GM12878 (cell line): Measurements from ENCODE around the gene PADI4. TPM values are rescaled to one million over a fixed set of nuclear protein-coding genes. Genes with fewer than 3 reads are reported as not detected.

Experiments used
- ATAC-seq: fragments of 200-7000 bp; cut with Tn5 transposase; 3 replicates; pipeline ENCODE4 v1.9.1; 2020; ENCODE audit warnings: mild to moderate bottlenecking, moderate library complexity
- BruUV-seq: library from RNA; stranded (reverse); fragments of 400-500 nt; replicated peaks from 2 replicates; lab custom pipeline; 2021; lab: Mats Ljungman, UMichigan
- CTCF ChIA-PET: fragments of 300-600 bp; sonication (Branson Sonifier 250); formaldehyde crosslinking; extraction: SDS; loops from one replicate; lab custom pipeline; 2021; ENCODE audit warnings: inconsistent platforms; lab: Yijun Ruan, JAX
- POLR2A ChIA-PET: fragments of 350-600 bp; formaldehyde crosslinking; extraction: SDS; loops from one replicate; lab custom pipeline; 2021; ENCODE audit warnings: inconsistent platforms; lab: Charles Lee
- RAD21 ChIA-PET: fragments of 300-600 bp; sonication (Branson Sonifier 250); formaldehyde crosslinking; loops from one replicate; lab custom pipeline; 2023; ENCODE audit warnings: antibody characterized with exemption; ENCODE audit not compliant: unreplicated experiment; lab: Charles Lee
- SMC1A ChIA-PET: fragments of 300-600 bp; sonication (Branson Sonifier 250); formaldehyde crosslinking; loops from one replicate; lab custom pipeline; 2023; ENCODE audit not compliant: unreplicated experiment, uncharacterized antibody; lab: Charles Lee
- DNase-seq: peaks from one replicate; pipeline ENCODE4 v3.0.0-alpha.2; 2011; ENCODE audit warnings: low read depth, low spot score
- FAIRE-seq: peaks from 3 replicates; lab custom pipeline; 2011; peaks lifted over from hg19 to GRCh38; lab: Jason Lieb, UNC
- H2AFZ ChIP-seq: 2 replicates; pipeline ENCODE4 v1.6.0; 2011; ENCODE audit warnings: low read depth, low read length, control low read depth; ENCODE audit not compliant: control insufficient read depth
- H3K27ac ChIP-seq: 2 replicates; pipeline ENCODE4 v1.5.1; 2011; ENCODE audit warnings: control low read depth; ENCODE audit not compliant: control insufficient read depth, insufficient read depth
- H3K27me3 ChIP-seq, 2 experiments: replicated peaks in 1 of 2; 2 replicates each; pipeline versions ENCODE4 v1.6.0 to v1.6.1; 2011; ENCODE audit warnings: low read length in 1 of 2; ENCODE audit not compliant: control insufficient read depth in 2 of 2, insufficient read depth in 2 of 2
- H3K36me3 ChIP-seq, 2 experiments: 2 replicates each; pipeline ENCODE4 v1.5.1; 2011; ENCODE audit warnings: low read length in 1 of 2; ENCODE audit not compliant: control insufficient read depth in 2 of 2, insufficient read depth in 2 of 2
- H3K4me1 ChIP-seq: 2 replicates; pipeline ENCODE4 v1.6.1; 2011; ENCODE audit warnings: mild to moderate bottlenecking, low read length, moderate library complexity, mixed read lengths; ENCODE audit not compliant: control insufficient read depth, insufficient read depth
- H3K4me2 ChIP-seq: 2 replicates; pipeline ENCODE4 v1.6.0; 2011; ENCODE audit warnings: control low read depth; ENCODE audit not compliant: control insufficient read depth, insufficient read depth
- H3K4me3 ChIP-seq: fragments of 200-600 bp; sonication (generic); 2 replicates; pipeline ENCODE4 v1.5.1; 2016
- H3K79me2 ChIP-seq: 2 replicates; pipeline ENCODE4 v1.6.0; 2011; ENCODE audit warnings: low read length; ENCODE audit not compliant: control insufficient read depth, insufficient read depth
- H3K9ac ChIP-seq: 2 replicates; pipeline ENCODE4 v1.8.0; 2011; ENCODE audit warnings: low read length, control low read depth, mixed read lengths; ENCODE audit not compliant: control insufficient read depth, insufficient read depth
- H3K9me3 ChIP-seq: replicated peaks from 3 replicates; pipeline ENCODE4 v1.5.1; 2011; ENCODE audit warnings: mild to moderate bottlenecking, low read length; ENCODE audit not compliant: control insufficient read depth, insufficient read depth
- H4K20me1 ChIP-seq: 2 replicates; pipeline ENCODE4 v1.6.0; 2011; ENCODE audit not compliant: control insufficient read depth, insufficient read depth
- HDAC6 ChIP-seq: fragments of 200-600 bp; sonication (generic); IDR thresholded peaks from one replicate; pipeline ENCODE4 v1.8.0; 2017; ENCODE audit warnings: antibody characterized with exemption; ENCODE audit not compliant: unreplicated experiment
- MTA3 ChIP-seq: IDR thresholded peaks from 2 replicates; pipeline ENCODE4 v1.6.1; 2012; ENCODE audit warnings: low read length, inconsistent platforms, borderline replicate concordance
- PAX5 ChIP-seq: IDR thresholded peaks from 2 replicates; pipeline ENCODE4 v1.6.1; 2011; ENCODE audit warnings: low read depth, low read length, borderline replicate concordance
- PAX8 ChIP-seq: fragments of 450-650 bp; IDR thresholded peaks from 2 replicates; pipeline ENCODE4 v1.6.1; 2017; ENCODE audit warnings: mild to moderate bottlenecking, moderate library complexity
- POLR2AphosphoS2 ChIP-seq: IDR thresholded peaks from 2 replicates; pipeline ENCODE4 v1.6.1; 2011; ENCODE audit warnings: low read depth, mild to moderate bottlenecking, low read length, improper control_type of control experiment, moderate library complexity
- RBBP5 ChIP-seq: fragments of 200-600 bp; sonication (generic); conservative IDR thresholded peaks from 2 replicates; pipeline ENCODE4 v1.6.1; 2016
- RELA ChIP-seq: fragments of 450-650 bp; IDR thresholded peaks from 2 replicates; pipeline ENCODE4 v1.8.0; 2014; ENCODE audit warnings: borderline replicate concordance; ENCODE audit not compliant: partially characterized antibody
- WGBS: methylation state at CpG from one replicate; pipeline ENCODE4 v1.1.6; 2016; ENCODE audit warnings: low lambda C conversion rate; ENCODE audit not compliant: insufficient replicate concordance, insufficient coverage; ENCODE audit errors: missing lambda C conversion rate; 5-methylcytosine and 5-hydroxymethylcytosine counted together
- in situ Hi-C: fragments of 300-500 bp; cut with MboI; formaldehyde crosslinking; loops from 9 replicates; pipeline ENCODE4 v1.14.3; 2018; ENCODE audit warnings: mixed read lengths
- intact Hi-C: fragments of 100-400 bp; cut with micrococcal nuclease; formaldehyde crosslinking; loops from one replicate; pipeline ENCODE4 v1.14.2; 2022; ENCODE audit not compliant: unreplicated experiment
- polyA plus RNA-seq, 11 experiments: library from polyadenylated mRNA; depleted of rRNA in 4 of 11; unstranded in 6 of 11; stranded (reverse) in 5 of 11; fragments of >200 nt; fragmentation: Nextera tagmentation in 4 of 11; fragmentation: Illumina TruSeq in 1 of 11; extraction: Ambion mirVana in 4 of 11; extraction: Trizol in 1 of 11; gene quantifications; 1 replicate in 1 of 11; 2 replicates in 10 of 11; pipeline versions ENCODE4 v1.2.1 to v1.2.3, GENCODE V29; 2011 to 2016; ENCODE audit warnings: inconsistent platforms in 2 of 11, missing spikeins in 2 of 11, low read depth in 1 of 11
- total RNA-seq, 4 experiments: library from RNA; depleted of rRNA in 3 of 4; stranded (reverse); fragments of >200 nt in 3 of 4; fragmentation: Illumina TruSeq in 1 of 4; extraction: Trizol in 1 of 4; gene quantifications; 2 replicates each; pipeline versions ENCODE4 v1.2.1 to v1.2.3, GENCODE V29; 2013 to 2021
- TF ChIP-seq, protein P1 (sequence below): IDR thresholded peaks from 2 replicates; pipeline ENCODE4 v1.6.1; 2011; ENCODE audit warnings: borderline replicate concordance, low read depth, mild to moderate bottlenecking, moderate library complexity, low read length; ENCODE audit not compliant: insufficient read depth, poor library complexity, severe bottlenecking
- TF ChIP-seq, protein P2 (sequence below): fragments of 450-650 bp; formaldehyde crosslinking; IDR thresholded peaks from 2 replicates; pipeline ENCODE4 v1.5.0; 2022; ENCODE audit warnings: mild to moderate bottlenecking, missing genetic modification characterization
- TF ChIP-seq, protein P3 (sequence below): IDR thresholded peaks from 2 replicates; pipeline ENCODE4 v1.6.1; 2012; ENCODE audit warnings: low read depth, low read length, improper control_type of control experiment
- TF ChIP-seq, protein P4 (sequence below): fragments of 450-650 bp; IDR thresholded peaks from 2 replicates; pipeline ENCODE4 v1.6.1; 2018; ENCODE audit warnings: mild to moderate bottlenecking, low read depth, moderate library complexity; ENCODE audit not compliant: partially characterized antibody
- TF ChIP-seq, protein P5 (sequence below): fragments of 450-650 bp; IDR thresholded peaks from 2 replicates; pipeline ENCODE4 v1.6.1; 2017; ENCODE audit warnings: mild to moderate bottlenecking, low read depth, inconsistent platforms; ENCODE audit not compliant: poor library complexity, severe bottlenecking

The PADI4 gene
- total and polyA plus RNA-seq, 10 of the 15 experiments (the other 5 are each of a cell fraction or from before 2014, with no cell fraction given), result 0.08 to 0.47 (median 0.15) TPM; not detected in 3

DNA sequence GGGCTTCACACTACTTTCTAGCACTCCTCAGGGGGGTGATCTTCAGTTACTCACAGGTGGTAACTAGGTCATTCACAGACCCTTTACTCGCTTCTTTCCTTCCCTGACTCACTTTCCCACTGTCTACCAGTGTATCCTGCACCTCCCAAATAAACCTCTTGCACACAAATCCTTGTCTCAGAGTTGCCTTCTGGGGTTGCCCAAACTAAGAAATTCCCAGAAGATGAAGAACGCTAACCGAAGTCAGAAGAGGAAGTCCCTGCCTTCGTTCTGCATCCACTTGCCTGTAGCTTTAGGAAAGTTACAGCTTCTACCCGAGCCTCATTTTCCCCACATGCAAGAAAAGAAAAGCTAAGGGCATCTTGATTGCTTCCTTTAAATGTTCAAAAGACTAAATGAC lies 11.9 kb upstream of the PADI4 start:
- Histone ChIP-seq H2AFZ (no peak overlapping the region), H3K9ac (no peak overlapping the region), H3K27me3 (no peaks in the 10 kb centered on the region), H3K9me3 (no peaks in the 10 kb centered on the region; the same call in 2 of the 3 replicates), H3K4me1 (no peaks in the 10 kb centered on the region), H3K79me2 (no peaks in the 10 kb centered on the region), H3K4me2 (no peak overlapping the region), H3K36me3 (no peaks in the 10 kb centered on the region), H3K4me3 (no peak overlapping the region), H4K20me1 (no peaks in the 10 kb centered on the region), H3K27ac (no peak overlapping the region)
- CTCF ChIA-PET, result no interaction called here
- in situ Hi-C loops, result no loop called here
- POLR2A ChIA-PET, result no interaction called here
- RAD21 ChIA-PET, result no interaction called here
- DNase-seq (no peak), FAIRE-seq (no peak), ATAC-seq (no peak)
- TF ChIP-seq, protein P1, sequence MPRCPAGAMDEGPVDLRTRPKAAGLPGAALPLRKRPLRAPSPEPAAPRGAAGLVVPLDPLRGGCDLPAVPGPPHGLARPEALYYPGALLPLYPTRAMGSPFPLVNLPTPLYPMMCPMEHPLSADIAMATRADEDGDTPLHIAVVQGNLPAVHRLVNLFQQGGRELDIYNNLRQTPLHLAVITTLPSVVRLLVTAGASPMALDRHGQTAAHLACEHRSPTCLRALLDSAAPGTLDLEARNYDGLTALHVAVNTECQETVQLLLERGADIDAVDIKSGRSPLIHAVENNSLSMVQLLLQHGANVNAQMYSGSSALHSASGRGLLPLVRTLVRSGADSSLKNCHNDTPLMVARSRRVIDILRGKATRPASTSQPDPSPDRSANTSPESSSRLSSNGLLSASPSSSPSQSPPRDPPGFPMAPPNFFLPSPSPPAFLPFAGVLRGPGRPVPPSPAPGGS, result no peak
- TF ChIP-seq HDAC6, result no peak
- TF ChIP-seq, protein P2, sequence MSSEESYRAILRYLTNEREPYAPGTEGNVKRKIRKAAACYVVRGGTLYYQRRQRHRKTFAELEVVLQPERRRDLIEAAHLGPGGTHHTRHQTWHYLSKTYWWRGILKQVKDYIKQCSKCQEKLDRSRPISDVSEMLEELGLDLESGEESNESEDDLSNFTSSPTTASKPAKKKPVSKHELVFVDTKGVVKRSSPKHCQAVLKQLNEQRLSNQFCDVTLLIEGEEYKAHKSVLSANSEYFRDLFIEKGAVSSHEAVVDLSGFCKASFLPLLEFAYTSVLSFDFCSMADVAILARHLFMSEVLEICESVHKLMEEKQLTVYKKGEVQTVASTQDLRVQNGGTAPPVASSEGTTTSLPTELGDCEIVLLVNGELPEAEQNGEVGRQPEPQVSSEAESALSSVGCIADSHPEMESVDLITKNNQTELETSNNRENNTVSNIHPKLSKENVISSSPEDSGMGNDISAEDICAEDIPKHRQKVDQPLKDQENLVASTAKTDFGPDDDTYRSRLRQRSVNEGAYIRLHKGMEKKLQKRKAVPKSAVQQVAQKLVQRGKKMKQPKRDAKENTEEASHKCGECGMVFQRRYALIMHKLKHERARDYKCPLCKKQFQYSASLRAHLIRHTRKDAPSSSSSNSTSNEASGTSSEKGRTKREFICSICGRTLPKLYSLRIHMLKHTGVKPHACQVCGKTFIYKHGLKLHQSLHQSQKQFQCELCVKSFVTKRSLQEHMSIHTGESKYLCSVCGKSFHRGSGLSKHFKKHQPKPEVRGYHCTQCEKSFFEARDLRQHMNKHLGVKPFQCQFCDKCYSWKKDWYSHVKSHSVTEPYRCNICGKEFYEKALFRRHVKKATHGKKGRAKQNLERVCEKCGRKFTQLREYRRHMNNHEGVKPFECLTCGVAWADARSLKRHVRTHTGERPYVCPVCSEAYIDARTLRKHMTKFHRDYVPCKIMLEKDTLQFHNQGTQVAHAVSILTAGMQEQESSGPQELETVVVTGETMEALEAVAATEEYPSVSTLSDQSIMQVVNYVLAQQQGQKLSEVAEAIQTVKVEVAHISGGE, result no peak
- TF ChIP-seq, protein P3, sequence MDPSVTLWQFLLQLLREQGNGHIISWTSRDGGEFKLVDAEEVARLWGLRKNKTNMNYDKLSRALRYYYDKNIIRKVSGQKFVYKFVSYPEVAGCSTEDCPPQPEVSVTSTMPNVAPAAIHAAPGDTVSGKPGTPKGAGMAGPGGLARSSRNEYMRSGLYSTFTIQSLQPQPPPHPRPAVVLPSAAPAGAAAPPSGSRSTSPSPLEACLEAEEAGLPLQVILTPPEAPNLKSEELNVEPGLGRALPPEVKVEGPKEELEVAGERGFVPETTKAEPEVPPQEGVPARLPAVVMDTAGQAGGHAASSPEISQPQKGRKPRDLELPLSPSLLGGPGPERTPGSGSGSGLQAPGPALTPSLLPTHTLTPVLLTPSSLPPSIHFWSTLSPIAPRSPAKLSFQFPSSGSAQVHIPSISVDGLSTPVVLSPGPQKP, result no peak
- no peak for TF ChIP-seq POLR2AphosphoS2
- TF ChIP-seq, protein P4, sequence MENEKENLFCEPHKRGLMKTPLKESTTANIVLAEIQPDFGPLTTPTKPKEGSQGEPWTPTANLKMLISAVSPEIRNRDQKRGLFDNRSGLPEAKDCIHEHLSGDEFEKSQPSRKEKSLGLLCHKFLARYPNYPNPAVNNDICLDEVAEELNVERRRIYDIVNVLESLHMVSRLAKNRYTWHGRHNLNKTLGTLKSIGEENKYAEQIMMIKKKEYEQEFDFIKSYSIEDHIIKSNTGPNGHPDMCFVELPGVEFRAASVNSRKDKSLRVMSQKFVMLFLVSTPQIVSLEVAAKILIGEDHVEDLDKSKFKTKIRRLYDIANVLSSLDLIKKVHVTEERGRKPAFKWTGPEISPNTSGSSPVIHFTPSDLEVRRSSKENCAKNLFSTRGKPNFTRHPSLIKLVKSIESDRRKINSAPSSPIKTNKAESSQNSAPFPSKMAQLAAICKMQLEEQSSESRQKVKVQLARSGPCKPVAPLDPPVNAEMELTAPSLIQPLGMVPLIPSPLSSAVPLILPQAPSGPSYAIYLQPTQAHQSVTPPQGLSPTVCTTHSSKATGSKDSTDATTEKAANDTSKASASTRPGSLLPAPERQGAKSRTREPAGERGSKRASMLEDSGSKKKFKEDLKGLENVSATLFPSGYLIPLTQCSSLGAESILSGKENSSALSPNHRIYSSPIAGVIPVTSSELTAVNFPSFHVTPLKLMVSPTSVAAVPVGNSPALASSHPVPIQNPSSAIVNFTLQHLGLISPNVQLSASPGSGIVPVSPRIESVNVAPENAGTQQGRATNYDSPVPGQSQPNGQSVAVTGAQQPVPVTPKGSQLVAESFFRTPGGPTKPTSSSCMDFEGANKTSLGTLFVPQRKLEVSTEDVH, result no peak
- TF ChIP-seq PAX8, result no peak
- TF ChIP-seq PAX5, result no peak
- TF ChIP-seq RELA, result no peak
- TF ChIP-seq, protein P5, sequence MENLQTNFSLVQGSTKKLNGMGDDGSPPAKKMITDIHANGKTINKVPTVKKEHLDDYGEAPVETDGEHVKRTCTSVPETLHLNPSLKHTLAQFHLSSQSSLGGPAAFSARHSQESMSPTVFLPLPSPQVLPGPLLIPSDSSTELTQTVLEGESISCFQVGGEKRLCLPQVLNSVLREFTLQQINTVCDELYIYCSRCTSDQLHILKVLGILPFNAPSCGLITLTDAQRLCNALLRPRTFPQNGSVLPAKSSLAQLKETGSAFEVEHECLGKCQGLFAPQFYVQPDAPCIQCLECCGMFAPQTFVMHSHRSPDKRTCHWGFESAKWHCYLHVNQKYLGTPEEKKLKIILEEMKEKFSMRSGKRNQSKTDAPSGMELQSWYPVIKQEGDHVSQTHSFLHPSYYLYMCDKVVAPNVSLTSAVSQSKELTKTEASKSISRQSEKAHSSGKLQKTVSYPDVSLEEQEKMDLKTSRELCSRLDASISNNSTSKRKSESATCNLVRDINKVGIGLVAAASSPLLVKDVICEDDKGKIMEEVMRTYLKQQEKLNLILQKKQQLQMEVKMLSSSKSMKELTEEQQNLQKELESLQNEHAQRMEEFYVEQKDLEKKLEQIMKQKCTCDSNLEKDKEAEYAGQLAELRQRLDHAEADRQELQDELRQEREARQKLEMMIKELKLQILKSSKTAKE, result no peak
- TF ChIP-seq RBBP5, result no peak
- TF ChIP-seq MTA3, result no peak
- 40% methylated on average over 5 of the region's 5 CpGs for WGBS
- SMC1A ChIA-PET, result no interaction called here
- no TSS peak for BruUV-seq
- intact Hi-C loops, result no loop called here
